NCI-H2029 treated with DMSO at 0.1 percent for 48 hours (cell line): ENCODE data around the gene TSPAN9.

Experiments used
- DNase-seq: peaks from one replicate; lab custom pipeline; 2025; lab: John Stamatoyannopoulos, UW

TSPAN9 gene

GRCh38 chr12:3124917-3125316 lies 47.7 kb downstream of the TSPAN9 start:
- no peak for DNase-seq

DNA sequence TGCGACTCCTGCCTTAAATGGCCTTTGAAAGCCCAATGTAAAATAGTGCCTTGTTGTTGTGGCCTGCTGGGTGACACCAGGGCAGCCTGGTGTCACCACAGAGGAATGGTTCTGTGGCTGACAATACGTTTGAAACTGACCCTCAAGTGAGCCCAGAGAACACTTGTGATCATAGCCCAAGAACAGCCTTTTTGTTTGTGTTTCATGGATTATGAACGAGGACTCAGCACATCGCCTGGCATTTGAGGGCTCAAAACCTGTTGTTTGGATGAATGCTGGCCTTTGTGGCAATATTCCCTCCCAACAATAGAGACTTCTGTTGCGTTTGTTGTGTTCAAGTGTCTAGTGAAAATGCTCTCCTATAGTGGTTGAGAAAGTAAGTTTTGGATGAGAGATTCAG lies 48.5 kb downstream of the TSPAN9 start:
- no peak for DNase-seq

GRCh38 chr12:3127832-3128231 lies 50.7 kb downstream of the TSPAN9 start:
- no peak for DNase-seq

DNA sequence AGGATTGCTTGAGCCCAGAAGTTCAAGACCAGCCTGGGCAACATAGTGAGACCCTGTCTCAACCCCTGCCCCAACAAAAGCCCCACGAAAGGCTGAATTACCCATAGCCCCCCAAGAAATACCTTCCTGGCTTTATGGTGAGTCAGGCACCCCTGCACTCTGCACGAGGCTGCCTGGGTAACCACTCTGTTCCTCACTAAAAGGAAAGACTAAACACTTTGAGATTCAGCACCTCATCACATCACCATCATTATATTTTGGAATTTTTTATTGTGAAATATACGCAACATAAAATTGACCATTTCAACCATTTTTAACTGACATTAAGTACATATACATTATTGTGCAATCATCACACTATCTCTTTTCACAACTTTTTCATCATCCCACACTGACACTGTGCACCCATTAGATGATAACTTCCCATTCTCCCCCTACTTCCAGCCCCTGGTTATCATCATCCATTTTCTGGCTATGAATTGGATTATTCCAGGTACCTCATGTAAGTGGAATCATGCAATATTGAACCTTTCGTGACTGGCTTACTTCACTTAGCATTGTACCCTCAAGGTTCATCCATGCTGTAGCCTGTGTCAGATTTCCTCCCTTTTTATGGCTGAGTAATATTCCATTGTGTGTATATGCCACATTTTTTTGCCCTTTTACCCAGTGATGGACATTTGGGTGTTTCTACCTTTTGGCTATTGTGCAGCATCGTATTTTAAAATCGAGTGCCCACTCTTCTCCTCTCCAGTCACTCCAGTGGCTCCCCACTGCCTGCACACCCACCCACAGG lies 51.5 kb downstream of the TSPAN9 start:
- DNase-seq, result no peak

GRCh38 chr12:3129301-3130056 lies 52.3 kb downstream of the TSPAN9 start:
- peak; percentile 62 for DNase-seq

DNA sequence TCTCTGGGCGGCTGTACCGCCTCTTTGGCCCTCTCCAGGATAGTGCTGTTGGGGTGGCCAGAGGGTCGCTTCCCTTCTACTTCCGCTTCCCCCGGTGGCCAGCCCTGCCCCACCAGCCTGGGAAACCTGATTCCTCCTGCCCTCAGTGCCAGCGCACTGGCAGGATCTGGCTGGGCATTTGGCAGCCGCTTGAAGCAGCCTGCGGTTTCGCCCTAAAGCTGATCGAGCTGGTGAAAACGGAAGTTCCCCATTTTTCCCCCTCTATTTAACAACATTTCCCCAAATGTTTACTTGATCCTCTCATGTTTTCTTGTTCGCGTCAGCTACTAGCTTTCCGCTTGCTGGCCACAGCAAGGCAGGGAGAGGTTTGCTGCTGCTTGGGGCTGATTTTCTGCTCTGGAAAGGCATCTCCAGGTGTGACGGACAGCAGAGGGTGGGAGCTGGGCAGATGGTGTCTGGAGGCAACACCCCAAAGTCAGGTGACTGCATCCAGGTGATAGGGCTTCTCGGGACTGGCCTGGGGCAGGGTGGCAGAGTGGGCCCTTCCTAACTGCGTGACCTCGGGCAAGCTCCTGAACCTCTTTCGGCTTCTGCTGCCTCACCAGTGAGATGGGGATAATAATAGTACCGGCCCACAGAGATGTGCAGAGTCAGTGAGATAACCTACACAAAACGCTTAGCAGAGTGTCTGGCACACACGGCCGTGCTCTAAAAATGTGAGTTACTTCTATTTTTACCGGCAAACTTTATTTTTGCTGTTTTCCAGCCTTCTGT lies 53.1 kb downstream of the TSPAN9 start:
- DNase-seq, result peak; percentile 70

DNA sequence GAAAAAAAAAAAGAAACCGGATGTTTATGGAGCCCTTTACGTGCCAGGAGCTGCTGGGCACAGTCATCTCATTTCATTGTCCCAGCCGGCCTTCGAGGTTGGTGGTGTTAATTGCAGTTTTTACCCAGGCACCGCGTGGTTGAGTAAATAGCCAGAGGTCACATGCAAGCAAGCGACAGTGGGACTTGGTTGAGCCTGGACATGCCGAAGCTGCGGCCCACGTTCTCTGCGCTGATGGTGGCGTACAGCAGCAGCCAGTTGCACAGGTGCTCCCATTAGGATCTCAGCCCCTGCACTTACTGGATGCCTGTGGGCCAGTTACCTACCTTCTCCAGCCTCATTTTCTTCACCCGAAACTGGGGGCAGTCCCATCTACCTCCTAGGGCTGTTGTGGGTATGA lies 54.0 kb downstream of the TSPAN9 start:
- DNase-seq, result peak; percentile 14

DNA sequence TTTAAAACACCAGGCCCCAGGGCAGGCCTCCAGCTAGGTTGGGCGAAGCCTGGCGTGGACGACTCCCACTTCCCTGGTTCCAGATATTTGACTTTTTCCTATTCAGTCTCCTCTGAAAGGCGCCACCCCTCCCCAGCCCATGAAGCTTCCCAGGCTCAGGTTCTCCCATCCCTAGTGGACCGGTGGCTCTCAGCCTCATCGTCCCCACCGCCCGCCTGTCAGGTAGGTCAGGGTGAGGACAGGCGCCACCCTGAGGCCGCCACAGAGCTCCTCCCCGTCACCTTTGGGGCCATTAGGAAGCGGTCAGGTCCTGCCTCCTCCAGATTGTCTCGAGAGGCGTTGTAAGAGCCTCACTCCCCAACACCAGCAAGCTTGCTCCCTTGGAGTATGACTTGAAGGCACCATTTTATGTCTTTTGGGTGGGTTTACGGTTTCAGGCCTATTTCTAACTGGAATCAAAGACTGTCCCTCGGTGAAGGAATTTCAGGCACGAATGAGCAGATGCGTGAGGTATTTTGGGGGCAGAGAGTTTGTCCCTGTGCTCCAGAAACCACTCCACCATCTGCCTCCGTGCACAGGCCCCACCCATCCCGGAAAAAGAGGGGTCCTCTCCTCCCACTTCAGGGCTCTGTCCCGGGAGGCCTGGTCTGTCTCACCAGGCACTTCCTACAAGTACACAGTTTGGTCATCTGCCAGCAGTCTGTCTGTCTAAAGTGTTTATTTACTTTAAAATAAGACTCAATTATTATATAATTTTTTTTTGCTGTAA lies 55.6 kb downstream of the TSPAN9 start:
- peak; percentile 10 for DNase-seq

- DNase-seq, result no peak
Observed at GRCh38 chr12:3133405-3133783, 56.2 kb downstream of the TSPAN9 start.

DNA sequence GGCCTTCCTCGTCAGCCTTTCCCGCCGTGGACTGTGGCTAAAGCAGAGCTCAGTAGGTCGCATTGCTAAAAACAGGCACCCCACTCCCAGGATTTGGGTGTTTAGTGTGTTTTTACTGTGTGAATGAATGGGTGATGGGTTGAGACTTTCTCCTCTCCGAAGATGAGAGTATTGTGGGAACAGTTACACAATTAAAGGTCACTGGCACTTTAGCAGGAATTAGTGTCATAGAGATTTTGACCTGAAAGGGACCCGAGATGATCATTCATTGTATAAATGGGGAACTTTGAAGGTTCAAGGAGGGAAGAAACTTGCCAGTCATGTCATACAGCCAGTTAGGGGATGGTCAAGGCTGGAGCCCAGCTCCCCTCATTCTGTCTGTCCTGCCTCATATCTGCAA lies 56.9 kb downstream of the TSPAN9 start:
- no peak for DNase-seq

- DNase-seq, result no peak
Observed at GRCh38 chr12:3134526-3135135, 57.5 kb downstream of the TSPAN9 start.

- DNase-seq, result peak; percentile 60
Observed at GRCh38 chr12:3135522-3136461, 58.6 kb downstream of the TSPAN9 start.

GRCh38 chr12:3136641-3137267 lies 59.6 kb downstream of the TSPAN9 start:
- DNase-seq, result no peak

DNA sequence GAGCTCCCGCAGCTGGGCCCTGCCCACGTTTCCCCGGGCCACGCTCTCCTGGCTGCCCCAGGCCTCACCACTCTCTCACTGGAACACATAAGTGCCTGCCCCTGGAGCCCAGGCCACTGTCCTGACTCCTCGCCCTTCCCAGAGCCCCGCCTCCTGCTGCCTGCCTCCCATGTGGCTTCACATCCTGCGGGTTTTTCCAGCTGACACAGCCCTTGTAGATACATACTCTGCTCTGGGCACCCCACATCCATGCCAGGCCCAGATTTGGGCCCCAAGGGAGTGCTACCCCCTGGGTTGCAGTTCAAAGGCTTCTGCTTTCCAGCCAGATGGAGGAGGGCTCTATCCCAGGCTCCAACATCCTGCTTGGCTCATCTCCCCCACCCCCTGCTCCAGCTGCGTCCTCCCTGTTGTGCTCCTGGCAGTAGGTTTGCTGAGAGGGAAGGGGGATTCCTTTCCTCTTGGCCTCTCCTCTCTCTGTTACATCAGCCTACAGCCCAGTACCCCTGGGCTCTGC lies 60.1 kb downstream of the TSPAN9 start:
- DNase-seq, result no peak

DNA sequence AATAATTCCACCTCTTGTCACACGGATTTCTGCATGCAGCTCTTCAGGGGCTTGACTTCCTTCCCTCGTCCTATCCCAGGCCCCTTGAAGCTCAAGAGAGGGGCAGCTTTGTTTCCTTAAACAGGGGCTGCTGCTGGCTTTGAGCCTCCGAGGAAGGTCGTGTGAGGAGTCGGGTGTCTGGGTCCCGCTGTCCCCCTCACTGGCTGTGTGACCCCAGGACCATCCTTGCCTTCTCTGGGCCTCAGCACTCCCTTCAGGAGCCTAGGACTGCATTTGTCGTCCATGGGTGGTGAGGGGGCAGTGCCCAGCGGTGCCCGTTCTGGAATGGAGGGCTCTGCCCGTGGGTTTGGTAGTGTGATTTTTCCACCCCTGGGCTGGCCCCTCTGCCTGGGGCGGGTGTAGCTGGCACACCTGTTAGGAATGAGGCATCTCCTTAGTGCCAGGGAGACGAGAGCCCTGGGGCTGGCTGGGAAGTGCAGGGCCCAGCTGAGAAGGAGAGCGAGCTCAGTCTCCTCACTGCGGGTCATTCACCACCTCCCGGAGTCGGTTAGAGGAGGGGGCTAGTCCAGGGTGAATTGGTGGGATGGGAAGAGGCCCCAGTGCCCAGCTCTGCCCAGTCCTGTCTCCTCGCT lies 60.8 kb downstream of the TSPAN9 start:
- DNase-seq, result no peak

GRCh38 chr12:3138941-3139511 lies 61.8 kb downstream of the TSPAN9 start:
- no peak for DNase-seq

DNA sequence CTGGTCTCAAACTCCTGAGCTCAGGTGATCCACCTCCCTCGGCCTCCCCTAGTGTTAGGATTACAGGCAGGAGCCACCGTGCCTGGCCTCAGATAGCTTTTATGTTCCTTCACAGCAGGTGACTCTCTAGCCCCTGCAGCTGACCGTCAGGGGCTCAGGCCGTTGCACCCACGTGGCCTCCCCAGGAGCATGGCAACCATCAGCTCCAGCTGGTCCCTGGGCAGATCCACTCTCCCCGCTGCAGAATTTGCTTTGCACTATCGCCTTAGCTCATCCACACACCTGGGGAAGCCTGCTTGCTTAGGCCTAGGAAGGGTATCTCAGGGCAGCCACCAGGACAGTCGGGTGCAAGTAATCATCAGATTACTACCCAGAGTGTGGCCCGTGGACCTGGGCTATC lies 62.6 kb downstream of the TSPAN9 start:
- no peak for DNase-seq

GRCh38 chr12:3140284-3140683 lies 63.1 kb downstream of the TSPAN9 start:
- DNase-seq, result no peak
